ENCODE measurements around the gene EHD4. TPM values are rescaled to one million over a fixed set of nuclear protein-coding genes. Genes with fewer than 3 reads are reported as not detected.

The EHD4 gene
- total RNA-seq, 4 donors from 2014 or later: 13.2 to 31.5 (median 22.0) TPM

DNA sequence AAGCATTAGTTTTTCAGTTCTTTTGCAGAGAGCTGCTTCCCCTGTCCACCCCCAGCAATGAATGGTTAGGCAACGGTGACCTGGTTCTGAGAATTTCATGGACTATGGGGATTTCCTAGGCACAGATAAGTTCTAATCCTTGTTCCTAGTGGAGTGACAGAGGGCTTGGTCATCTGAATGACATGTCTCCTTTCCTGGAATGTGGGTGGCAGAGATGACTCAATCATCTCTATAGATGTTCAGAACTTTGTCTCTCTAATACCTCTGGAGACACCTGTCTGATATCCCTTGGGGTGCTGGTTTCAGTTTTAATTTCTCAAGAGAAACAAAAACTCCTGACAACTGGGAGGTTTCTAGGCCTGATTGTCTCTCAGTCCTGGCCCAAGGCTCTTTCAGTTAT, 38.1 kb upstream of the EHD4 start:
- TF ChIP-seq, protein P1, sequence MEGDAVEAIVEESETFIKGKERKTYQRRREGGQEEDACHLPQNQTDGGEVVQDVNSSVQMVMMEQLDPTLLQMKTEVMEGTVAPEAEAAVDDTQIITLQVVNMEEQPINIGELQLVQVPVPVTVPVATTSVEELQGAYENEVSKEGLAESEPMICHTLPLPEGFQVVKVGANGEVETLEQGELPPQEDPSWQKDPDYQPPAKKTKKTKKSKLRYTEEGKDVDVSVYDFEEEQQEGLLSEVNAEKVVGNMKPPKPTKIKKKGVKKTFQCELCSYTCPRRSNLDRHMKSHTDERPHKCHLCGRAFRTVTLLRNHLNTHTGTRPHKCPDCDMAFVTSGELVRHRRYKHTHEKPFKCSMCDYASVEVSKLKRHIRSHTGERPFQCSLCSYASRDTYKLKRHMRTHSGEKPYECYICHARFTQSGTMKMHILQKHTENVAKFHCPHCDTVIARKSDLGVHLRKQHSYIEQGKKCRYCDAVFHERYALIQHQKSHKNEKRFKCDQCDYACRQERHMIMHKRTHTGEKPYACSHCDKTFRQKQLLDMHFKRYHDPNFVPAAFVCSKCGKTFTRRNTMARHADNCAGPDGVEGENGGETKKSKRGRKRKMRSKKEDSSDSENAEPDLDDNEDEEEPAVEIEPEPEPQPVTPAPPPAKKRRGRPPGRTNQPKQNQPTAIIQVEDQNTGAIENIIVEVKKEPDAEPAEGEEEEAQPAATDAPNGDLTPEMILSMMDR (IDR thresholded peaks at IDR 0.05): no peak
- TF ChIP-seq POLR2A (IDR thresholded peaks at IDR 0.05) (no peak), EP300 (IDR thresholded peaks at IDR 0.05) (no peak)
- 0 to 44% methylated on average over 1 of the region's 1 CpG for WGBS, 2 donors
- Histone ChIP-seq H3K27me3 (no peaks in the 10 kb centered on the region), H3K4me1 (no peaks in the 10 kb centered on the region), H3K36me3 (no peaks in the 10 kb centered on the region), H3K9me3 (peaks cover 0 to 15% (median 0%) of the 10 kb centered on the region in 4 donors), H3K4me3 (no peak overlapping the region), H3K27ac (no peak overlapping the region)
- DNase-seq (ENCODE audit: low spot score in 2 of 2): no peak

DNA sequence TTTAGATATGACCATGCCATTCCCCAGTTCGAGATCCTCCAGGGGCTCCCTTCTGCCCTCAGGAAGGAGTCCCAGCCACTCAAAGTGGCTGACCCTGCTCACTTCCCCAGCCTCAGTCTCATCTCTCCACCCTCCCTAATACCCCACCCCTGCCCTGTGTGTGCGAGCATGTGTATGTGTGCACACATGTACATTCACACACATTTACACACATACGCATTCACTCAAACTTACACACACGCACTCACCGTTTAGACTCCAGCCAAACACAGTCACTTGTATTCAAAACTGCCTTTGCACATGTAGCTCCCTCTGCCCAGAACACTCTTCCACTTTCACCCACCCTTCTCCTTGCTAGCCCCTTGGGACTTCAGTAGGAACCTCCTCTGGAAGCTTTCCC, 37.1 kb upstream of the EHD4 start:
- Histone ChIP-seq H3K27me3 (no peaks in the 10 kb centered on the region), H3K9me3 (peaks cover 0 to 15% (median 0%) of the 10 kb centered on the region in 4 donors), H3K4me3 (no peak overlapping the region), H3K4me1 (no peaks in the 10 kb centered on the region), H3K36me3 (no peaks in the 10 kb centered on the region), H3K27ac (no peak overlapping the region)
- 73 to 84% methylated on average over 5 of the region's 5 CpGs for WGBS, 2 donors
- TF ChIP-seq POLR2A (IDR thresholded peaks at IDR 0.05) (no peak), EP300 (IDR thresholded peaks at IDR 0.05) (no peak)
- TF ChIP-seq, protein P1 (IDR thresholded peaks at IDR 0.05): no peak
- DNase-seq (ENCODE audit: low spot score in 2 of 2): no peak

DNA sequence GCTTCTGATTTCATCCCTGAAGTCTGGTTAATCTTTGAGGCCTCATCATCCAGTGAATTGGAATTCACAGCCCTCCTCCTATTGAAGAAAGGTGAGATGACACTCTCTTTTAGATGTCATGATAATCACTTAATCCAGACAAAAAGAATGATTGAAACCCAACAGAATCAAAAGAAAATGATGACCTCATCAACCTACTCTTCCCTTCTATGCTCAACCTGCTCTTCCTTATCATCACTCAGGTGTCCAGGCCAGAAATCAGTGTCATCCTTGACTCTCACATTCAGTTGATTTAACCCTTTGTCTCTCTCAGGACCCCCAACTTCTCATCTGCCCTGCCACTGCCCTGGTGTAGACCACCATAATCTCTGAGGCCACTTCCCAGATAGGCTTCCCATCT, 36.7 kb upstream of the EHD4 start:
- Histone ChIP-seq H3K4me3 (no peak overlapping the region), H3K36me3 (no peaks in the 10 kb centered on the region), H3K27ac (no peak overlapping the region), H3K27me3 (no peaks in the 10 kb centered on the region), H3K4me1 (no peaks in the 10 kb centered on the region), H3K9me3 (peaks cover 0 to 15% (median 0%) of the 10 kb centered on the region in 4 donors)
- no peak for DNase-seq (ENCODE audit: low spot score in 2 of 2)
- TF ChIP-seq EP300 (IDR thresholded peaks at IDR 0.05): no peak
- TF ChIP-seq POLR2A (IDR thresholded peaks at IDR 0.05): no peak
- TF ChIP-seq, protein P1 (IDR thresholded peaks at IDR 0.05): no peak

DNA sequence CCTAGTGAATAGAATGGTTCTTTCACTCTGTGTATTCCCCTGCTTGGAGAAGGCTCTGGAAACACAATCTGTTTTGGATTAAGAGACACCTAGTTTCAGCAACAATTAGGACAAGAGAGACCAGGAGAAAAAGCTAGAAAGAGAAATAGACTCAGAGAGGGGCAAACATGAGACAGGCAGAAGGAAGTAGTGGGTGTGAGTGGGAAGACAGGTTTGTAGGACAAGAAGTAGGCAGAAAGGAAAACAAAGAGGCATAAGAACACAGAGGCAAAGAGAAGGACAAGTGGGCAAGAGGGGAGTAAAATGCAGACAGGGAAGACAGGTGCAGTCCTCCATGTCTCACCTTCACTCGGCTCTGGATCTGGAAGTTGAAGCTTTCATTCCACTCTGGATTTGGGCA, 35.0 kb upstream of the EHD4 start:
- no peak overlapping the region for H3K4me3 ChIP-seq
- no peak overlapping the region for H3K27ac ChIP-seq
- 88 to 94% methylated on average over 1 of the region's 1 CpG for WGBS, 2 donors
- TF ChIP-seq, protein P1 (IDR thresholded peaks at IDR 0.05): no peak
- no peak for TF ChIP-seq EP300 (IDR thresholded peaks at IDR 0.05)
- no peak for TF ChIP-seq POLR2A (IDR thresholded peaks at IDR 0.05)
- H3K9me3 ChIP-seq: peaks cover 0 to 15% (median 0%) of the 10 kb centered on the region in 4 donors
- H3K4me1 ChIP-seq: no peaks in the 10 kb centered on the region
- no peaks in the 10 kb centered on the region for H3K36me3 ChIP-seq
- no peaks in the 10 kb centered on the region for H3K27me3 ChIP-seq
- DNase-seq (ENCODE audit: low spot score in 2 of 2): no peak

DNA sequence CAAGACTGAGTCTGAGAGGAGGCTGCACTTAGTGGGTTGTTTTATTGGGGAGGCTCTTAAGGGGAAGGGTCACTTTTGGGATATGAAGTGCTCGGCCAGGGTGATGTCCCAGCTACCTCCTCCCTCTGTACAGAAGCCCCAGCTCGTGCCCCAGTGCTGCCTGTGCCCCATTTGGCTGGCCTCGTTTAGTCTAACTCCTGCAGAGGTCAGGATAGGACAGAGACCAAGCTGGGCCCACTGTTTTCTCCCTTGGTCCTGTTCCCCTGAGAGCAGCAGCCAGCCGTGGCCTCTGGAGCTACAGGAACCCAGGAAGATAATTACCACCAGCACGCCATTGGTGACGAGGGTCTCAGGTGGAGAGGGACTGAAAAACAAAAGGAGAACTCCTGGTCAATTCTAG, 30.0 kb upstream of the EHD4 start:
- Histone ChIP-seq H3K27ac (no peak overlapping the region), H3K4me1 (no peaks in the 10 kb centered on the region), H3K27me3 (no peaks in the 10 kb centered on the region), H3K4me3 (no peak overlapping the region), H3K9me3 (peaks cover 0 to 10% (median 0%) of the 10 kb centered on the region in 4 donors), H3K36me3 (no peaks in the 10 kb centered on the region)
- no peak for DNase-seq (ENCODE audit: low spot score in 2 of 2)
- WGBS, 2 donors: 67 to 84% methylated on average over 5 to 6 of the region's 6 CpGs
- TF ChIP-seq EP300 (IDR thresholded peaks at IDR 0.05) (no peak), POLR2A (IDR thresholded peaks at IDR 0.05) (no peak)
- TF ChIP-seq, protein P1 (IDR thresholded peaks at IDR 0.05): no peak
